Measurements from ENCODE around the gene GALNT2.

GRCh38 chr1:230022666-230023380 is 44.2 kb upstream of the GALNT2 start:
- TF ChIP-seq CTCF (IDR thresholded peaks at IDR 0.05) (no peak), POLR2A (IDR thresholded peaks at IDR 0.05) (no peak)

Measured in adrenal gland (tissue), 5 donors.